Measurements from ENCODE around the gene WNT6. TPM values are rescaled to one million over a fixed set of nuclear protein-coding genes. Genes with fewer than 3 reads are reported as not detected.

WNT6 gene
- polyA plus RNA-seq, 4 donors, result 0.13 to 0.57 (median 0.41) TPM

DNA sequence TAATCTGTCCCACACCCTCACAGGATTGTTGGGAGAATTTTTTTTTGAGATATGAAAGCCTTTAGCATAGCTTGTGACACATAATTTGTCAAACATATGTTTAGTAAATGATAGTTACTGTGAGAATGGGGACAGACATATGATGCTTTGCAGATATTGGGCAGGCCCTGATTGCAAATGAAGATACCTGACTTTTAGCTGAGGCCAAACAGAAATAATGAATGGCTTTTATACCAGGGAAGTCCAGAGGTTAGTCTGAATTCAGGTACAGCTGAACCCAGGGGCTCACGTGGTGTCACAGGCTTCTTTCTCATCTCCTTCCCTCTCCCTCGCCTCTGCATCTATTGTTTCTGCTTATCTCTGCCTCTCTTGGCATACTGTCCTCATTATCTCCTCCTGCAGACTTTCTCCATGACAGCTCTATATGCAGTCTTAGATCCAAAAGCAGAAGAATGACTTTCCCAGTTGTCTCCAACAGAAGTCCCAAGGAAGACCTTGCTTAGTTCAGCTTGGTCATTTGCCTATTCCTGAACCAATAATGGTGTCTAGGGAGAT, 16.2 kb downstream of the WNT6 start:
- DNase-seq (ENCODE audit: low read depth in 4 of 4, low spot score in 2 of 4), result no peak

GRCh38 chr2:218876562-218877219, 17.1 kb downstream of the WNT6 start:
- peak in 1 of 4 donors; percentile 70 for DNase-seq (ENCODE audit: low read depth in 4 of 4, low spot score in 2 of 4)

DNA sequence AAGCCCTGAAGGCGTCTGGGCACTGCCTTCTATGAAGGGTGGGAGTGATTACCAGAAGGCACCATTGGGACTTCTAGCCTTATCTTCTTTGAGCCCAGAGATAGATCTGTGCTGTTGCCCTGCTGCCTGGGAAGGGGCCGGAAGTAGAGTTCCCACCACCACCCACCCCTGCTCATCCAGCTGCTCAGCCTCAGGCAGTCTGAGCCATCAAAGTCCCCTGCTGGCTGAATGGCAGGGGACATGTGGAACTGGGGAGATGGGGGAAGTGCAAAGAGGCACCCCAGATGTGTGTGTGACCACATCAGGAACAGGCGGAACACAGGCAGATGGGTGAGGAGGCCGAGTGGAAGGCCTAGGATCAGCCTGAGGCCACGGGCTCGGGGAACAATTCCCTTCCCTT, 17.7 kb downstream of the WNT6 start:
- DNase-seq (ENCODE audit: low read depth in 4 of 4, low spot score in 2 of 4), result no peak

- DNase-seq (ENCODE audit: low read depth in 4 of 4, low spot score in 2 of 4), result no peak
Measured at GRCh38 chr2:218877891-218878290, 18.3 kb downstream of the WNT6 start.

DNA sequence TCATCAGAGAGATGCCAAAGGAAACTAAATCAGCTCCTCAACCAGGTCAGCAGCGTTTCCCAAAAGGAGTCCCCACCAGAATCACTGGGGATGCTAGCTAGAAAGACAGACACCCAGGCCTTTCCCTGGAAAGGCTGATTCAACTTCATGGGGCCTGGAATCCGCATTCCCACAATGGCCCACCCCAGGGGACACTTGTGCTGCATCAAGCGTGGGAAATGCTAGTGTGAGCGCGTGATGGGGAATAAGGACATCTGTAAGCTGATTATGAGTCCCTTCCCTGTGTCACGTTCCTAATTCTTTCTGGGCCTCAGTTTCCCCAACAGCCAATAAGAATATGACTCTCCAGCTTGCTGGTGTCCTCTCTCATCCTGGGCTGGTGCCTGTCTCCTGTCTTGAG, 18.9 kb downstream of the WNT6 start:
- DNase-seq (ENCODE audit: low read depth in 4 of 4, low spot score in 2 of 4), result no peak

DNA sequence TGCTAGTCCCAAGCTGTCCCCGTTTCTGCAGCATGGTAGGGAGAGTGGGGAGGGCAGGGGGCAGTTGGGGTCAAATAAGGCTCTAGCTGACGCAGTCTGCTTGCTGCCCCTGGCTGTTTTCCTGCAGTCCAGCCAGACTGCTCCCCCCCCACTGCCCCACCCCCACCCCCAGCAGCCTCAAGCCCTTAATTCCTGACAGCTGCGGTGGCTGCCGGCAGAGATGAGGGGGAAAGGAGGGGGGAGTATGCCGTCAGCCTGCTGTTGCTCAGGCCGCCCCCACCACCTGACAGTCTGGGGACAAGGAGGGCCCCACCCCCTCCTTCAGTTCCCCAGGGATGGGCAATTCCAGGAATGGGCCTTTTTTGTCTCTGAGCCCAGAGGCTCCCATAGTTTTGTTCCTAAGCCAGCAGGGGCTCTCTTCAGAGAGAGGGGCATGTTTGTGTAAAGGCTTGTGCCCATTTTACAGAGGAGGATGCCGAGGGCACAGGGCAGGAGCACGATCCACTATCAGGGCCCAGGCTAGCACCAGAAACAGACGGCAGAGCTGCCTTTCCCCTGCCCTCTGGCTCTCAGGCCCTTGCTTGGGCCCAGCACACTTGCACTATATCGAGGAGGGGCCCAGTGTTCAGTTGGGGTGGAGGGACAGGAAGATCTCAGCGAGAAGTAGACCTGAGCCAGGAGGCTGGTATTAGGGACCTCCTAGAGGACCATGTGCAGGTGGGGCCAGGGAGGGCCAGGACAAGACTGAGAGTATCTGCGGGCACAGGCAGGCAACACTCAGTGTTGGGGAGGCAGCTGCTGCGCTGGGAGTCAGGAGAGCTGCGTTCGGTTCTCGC, 19.5 kb downstream of the WNT6 start:
- no peak for DNase-seq (ENCODE audit: low read depth in 4 of 4, low spot score in 2 of 4)

- DNase-seq (ENCODE audit: low read depth in 4 of 4, low spot score in 2 of 4), result no peak
Measured at GRCh38 chr2:218879776-218880101, 20.1 kb downstream of the WNT6 start.

- DNase-seq (ENCODE audit: low read depth in 4 of 4, low spot score in 2 of 4), result no peak
Measured at GRCh38 chr2:218880102-218880858, 20.7 kb downstream of the WNT6 start, which contains the start of gene WNT10A. Gene WNT10A (plus strand): TSS chr2:218880852. CDS start chr2:218880996, 144 bp downstream.

DNA sequence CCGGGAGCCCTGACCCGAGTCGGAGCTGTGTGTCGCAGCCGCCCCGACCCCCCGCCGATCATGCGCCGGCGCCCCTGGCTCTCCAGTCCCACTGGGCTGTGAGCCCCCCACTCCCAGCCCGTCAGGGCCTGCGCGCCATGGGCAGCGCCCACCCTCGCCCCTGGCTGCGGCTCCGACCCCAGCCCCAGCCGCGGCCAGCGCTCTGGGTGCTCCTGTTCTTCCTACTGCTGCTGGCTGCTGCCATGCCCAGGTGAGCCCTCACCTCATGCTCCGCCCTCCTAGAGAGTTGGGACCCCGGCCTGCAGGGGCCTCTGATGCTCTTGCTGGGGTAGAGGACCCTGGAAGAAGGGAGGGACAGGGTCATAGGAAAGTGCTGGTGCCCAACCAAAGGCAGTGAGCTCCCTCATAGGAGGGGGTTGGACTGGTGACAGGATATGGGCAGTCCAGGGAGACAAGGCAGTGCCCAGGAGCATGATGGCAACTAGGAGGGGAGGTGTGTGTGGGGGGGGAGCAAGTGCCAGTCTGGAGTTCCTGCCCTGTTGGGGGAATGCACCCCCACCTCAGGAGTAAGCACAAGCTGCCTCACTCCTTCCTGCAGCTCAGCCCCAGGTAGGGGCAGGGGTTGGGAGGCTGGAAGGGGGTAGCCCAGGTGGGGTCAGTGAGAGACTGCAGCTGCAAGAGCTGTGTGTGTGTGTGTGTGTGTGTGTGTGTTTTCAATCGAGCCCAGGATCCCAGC, 21.4 kb downstream of the WNT6 start:
- no peak for DNase-seq (ENCODE audit: low read depth in 4 of 4, low spot score in 2 of 4)

DNA sequence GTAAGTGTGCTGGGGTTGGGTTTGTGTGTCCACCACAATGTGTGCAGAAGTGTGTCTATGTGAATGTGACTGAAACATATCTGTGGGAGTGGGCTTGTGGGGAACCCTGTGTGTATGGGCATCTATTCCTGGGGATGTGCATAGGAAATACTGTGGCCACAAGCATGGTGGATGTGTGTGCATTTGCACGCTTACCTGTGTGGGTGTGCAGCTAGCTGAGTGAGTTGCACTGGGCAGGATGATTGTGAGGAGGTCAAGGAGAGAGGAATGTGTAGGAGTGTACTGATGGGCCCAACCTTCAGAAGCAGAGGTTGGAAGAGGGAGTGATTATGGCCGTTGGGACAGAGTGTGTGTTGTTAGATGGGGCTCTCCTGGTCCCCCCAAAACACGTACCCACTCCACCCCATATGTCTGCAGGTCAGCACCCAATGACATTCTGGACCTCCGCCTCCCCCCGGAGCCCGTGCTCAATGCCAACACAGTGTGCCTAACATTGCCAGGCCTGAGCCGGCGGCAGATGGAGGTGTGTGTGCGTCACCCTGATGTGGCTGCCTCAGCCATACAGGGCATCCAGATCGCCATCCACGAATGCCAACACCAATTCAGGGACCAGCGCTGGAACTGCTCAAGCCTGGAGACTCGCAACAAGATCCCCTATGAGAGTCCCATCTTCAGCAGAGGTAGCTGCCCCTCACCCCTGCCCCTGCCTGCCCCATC, 22.3 kb downstream of the WNT6 start:
- DNase-seq (ENCODE audit: low read depth in 4 of 4, low spot score in 2 of 4), result no peak

GRCh38 chr2:218882461-218882816, 22.8 kb downstream of the WNT6 start:
- DNase-seq (ENCODE audit: low read depth in 4 of 4, low spot score in 2 of 4), result no peak

GRCh38 chr2:218882866-218883366, 23.3 kb downstream of the WNT6 start:
- no peak for DNase-seq (ENCODE audit: low read depth in 4 of 4, low spot score in 2 of 4)

DNA sequence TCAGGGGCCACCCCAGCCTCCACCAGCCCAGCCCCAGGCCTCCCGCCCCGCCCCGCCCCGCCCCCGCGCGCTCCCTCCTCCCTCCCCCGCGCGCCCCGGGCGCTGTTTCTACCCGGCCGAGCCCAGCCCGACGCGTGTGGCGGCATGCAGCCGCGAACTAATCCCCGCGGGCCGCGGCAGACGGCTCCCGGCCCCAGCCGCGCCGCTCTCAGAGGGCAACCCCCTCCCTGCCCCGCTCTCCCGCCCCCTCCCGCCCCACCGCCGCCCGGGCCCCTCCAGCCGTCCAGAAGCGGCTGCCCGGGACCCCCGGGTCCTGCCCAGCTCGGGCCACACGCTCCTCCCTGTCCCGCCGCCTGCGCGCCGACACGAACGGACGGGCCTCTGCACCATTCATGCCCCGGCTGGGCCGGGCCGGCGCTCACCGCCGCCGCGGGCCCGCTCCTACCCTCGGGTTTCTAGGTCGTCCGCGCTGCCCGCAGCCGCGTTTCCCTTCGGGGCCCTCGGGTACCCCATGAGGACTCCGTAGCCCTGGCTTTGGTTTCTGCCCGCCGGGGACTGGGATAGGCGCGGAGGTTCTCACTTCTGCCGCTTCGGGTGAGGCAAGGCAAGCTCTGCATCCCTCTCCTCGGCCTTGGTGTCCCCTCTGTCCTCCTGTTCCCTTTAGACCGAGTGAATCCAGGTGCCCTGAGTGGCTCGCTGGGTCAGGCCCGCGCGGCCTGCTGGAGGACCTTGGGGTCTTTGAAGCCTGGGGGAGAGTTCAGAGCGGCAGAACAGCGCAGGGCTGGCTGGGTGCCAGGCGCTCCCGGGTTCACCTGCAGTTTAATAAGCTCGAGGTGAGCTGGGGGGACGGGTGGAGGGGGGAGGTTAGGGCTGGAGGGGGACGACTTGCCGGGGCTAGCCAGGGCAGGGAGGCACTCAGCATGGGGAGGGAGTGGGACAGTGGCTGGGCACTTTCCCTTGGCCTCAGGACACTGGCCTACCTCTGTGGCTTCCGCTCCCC, 24.2 kb downstream of the WNT6 start:
- no peak for DNase-seq (ENCODE audit: low read depth in 4 of 4, low spot score in 2 of 4)

DNA sequence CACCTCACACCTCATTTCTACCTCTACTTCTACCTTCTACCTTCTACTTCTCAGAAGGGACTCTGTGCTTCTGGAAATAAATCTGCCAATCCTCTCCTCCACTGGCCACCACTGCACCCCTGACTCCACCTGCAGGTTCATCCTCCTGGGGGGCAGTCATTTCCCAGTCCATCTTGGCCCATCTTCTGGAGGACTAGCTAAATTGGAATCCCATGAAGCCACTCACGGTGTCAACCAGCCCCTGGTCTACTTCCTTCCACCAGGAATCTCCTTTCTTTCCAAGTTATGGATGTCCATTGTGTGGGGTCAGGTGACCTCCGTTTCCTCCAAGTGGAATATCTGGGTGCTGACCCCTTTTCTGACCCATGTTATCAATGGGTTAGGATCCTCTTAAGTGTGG, 24.9 kb downstream of the WNT6 start:
- DNase-seq (ENCODE audit: low read depth in 4 of 4, low spot score in 2 of 4), result no peak

DNA sequence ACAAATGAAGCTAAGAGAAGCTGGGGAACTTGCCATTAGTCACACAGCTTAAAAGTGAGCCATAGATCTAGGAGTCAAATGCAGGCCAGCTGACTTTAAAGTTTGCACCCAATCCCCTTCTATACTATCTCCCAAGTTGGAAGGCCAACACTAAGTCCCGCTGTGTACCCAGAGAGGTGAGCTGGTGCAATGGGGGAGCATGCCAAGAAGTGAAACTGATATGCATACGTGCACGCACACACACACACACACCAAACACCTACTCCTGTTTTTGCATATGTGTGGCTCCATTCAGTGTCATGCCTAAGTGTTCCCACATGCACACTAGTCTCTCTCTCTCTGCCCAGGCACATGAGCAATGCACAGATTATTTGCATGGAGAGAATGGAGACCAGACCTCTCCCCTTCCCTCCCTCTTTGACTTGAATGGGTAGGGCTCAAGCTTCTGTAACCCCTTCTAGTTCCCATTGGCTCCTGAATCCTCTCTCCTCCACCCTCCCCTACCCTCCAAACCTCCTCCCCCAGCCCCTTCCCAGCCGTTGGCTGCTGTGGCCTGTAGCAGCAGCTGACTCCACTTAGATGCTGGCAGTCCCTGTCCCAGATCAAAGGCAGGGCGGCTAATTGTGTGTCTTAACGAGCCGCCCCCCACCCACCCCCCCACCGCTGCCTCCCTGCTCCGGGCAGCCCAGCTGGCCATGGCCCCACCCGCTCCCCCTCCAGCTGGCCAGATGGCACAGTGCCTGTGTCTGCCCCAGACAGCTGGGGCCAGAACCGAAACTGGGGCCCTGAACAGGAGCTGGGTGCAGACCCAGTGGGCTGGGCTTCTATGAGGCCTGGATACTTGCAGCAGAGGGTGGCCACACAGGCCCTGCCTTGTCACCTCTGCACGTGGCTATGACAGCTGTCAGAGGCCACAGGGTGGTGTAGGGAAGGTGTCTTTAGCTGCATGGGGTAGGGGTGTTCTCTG, 26.7 kb downstream of the WNT6 start:
- DNase-seq (ENCODE audit: low read depth in 4 of 4, low spot score in 2 of 4), result no peak

DNA sequence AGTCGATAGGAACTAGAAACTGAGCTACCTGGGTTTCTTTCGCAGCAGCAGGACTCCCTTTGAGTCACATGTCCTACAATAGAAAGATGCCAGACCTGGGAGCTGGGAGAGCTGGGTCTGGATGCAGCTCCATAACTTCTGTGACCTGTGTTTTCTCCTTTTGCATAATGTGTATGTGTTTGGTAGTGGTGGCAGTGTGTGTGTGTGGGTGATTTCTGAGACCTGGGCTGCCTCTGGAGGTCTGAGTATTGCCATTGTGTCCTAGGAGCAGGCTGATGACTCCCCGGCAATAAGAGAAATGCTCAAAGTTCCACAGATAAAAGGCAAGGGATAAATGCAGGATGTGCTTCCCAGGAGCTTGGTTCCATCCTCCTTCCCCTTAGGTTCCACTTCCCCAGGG, 27.5 kb downstream of the WNT6 start:
- DNase-seq (ENCODE audit: low read depth in 4 of 4, low spot score in 2 of 4), result no peak

DNA sequence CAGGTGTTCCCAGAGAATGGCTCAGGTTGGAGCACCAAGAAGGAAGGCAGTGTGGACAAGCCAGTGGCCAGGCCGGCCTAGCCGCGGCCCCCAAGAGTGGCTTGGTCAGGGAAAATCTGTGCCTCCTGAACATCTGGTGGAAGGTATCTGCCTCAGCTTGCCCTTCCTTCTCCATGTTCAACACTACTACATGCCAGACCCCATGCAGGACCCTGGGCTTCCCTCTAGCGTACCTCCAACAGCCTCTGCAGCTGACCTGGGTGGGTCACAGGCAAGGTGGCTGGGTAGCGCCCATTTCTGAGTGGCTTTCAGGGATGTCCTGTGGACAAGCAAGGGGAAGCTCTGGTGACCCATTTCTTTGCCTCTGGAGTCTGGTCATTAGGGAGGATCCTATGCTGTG, 28.7 kb downstream of the WNT6 start:
- no peak for DNase-seq (ENCODE audit: low read depth in 4 of 4, low spot score in 2 of 4)
